Activated naive CD8-positive, alpha-beta T cell (primary cell): ENCODE measurements around the gene ARHGAP12.
"Not testable (repeated sequence)": the region's sequence is repeated elsewhere in the genome, so short reads cannot be mapped to it uniquely, and the experiment has no call there.

Source experiments
- H3K27ac Mint-ChIP-seq: one replicate; pipeline ENCODE4 v1.8.0; 2021; ENCODE audit warnings: mixed read lengths
- H3K27me3 Mint-ChIP-seq: one replicate; pipeline ENCODE4 v1.8.0; 2021; ENCODE audit warnings: mixed read lengths
- H3K36me3 Mint-ChIP-seq: one replicate; pipeline ENCODE4 v1.8.0; 2021; ENCODE audit warnings: mixed read lengths
- H3K4me1 Mint-ChIP-seq: one replicate; pipeline ENCODE4 v1.8.0; 2021; ENCODE audit warnings: low read depth, mixed read lengths
- H3K4me3 Mint-ChIP-seq: one replicate; pipeline ENCODE4 v1.8.0; 2021; ENCODE audit warnings: mild to moderate bottlenecking, mixed read lengths
- H3K9me3 Mint-ChIP-seq: one replicate; pipeline ENCODE4 v1.8.0; 2021; ENCODE audit warnings: low read depth, mixed read lengths

The ARHGAP12 gene

GRCh38 chr10:31918671-31919409 lies 9.8 kb downstream of the ARHGAP12 start:
- Mint-ChIP-seq H3K36me3 (peaks cover 4% of the 10 kb centered on the region), H3K4me1 (peaks cover 56% of the 10 kb centered on the region), H3K27me3 (no peaks in the 10 kb centered on the region), H3K4me3 (no peak overlapping the region), H3K9me3 (no peaks in the 10 kb centered on the region), H3K27ac (no peak overlapping the region)

GRCh38 chr10:31914370-31914769 lies 14.3 kb downstream of the ARHGAP12 start:
- no peak overlapping the region for H3K27ac Mint-ChIP-seq
- no peaks in the 10 kb centered on the region for H3K27me3 Mint-ChIP-seq
- H3K9me3 Mint-ChIP-seq, result no peaks in the 10 kb centered on the region
- H3K4me3 Mint-ChIP-seq, result no peak overlapping the region
- H3K36me3 Mint-ChIP-seq, result peaks cover 4% of the 10 kb centered on the region
- H3K4me1 Mint-ChIP-seq, result peaks cover 57% of the 10 kb centered on the region

- Mint-ChIP-seq H3K27ac (no peak overlapping the region), H3K4me3 (no peak overlapping the region), H3K27me3 (no peaks in the 10 kb centered on the region), H3K4me1 (peaks cover 52% of the 10 kb centered on the region), H3K36me3 (peaks cover 11% of the 10 kb centered on the region), H3K9me3 (no peaks in the 10 kb centered on the region)
Measured at GRCh38 chr10:31912898-31913850, 15.5 kb downstream of the ARHGAP12 start.

GRCh38 chr10:31912289-31912688 lies 16.3 kb downstream of the ARHGAP12 start:
- H3K36me3 Mint-ChIP-seq, result peaks cover 10% of the 10 kb centered on the region
- no peak overlapping the region for H3K27ac Mint-ChIP-seq
- no peaks in the 10 kb centered on the region for H3K9me3 Mint-ChIP-seq
- H3K27me3 Mint-ChIP-seq, result no peaks in the 10 kb centered on the region
- H3K4me3 Mint-ChIP-seq, result no peak overlapping the region
- H3K4me1 Mint-ChIP-seq, result peaks cover 46% of the 10 kb centered on the region

GRCh38 chr10:31910016-31910415 lies 18.6 kb downstream of the ARHGAP12 start:
- H3K9me3 Mint-ChIP-seq, result no peaks in the 10 kb centered on the region
- H3K36me3 Mint-ChIP-seq, result peaks cover 20% of the 10 kb centered on the region
- H3K27ac Mint-ChIP-seq, result no peak overlapping the region
- H3K4me1 Mint-ChIP-seq, result peaks cover 48% of the 10 kb centered on the region
- no peak overlapping the region for H3K4me3 Mint-ChIP-seq
- no peaks in the 10 kb centered on the region for H3K27me3 Mint-ChIP-seq

- H3K27ac Mint-ChIP-seq, result no peak overlapping the region
- H3K27me3 Mint-ChIP-seq, result no peaks in the 10 kb centered on the region
- H3K4me3 Mint-ChIP-seq, result no peak overlapping the region
- H3K36me3 Mint-ChIP-seq, result peaks cover 20% of the 10 kb centered on the region
- no peaks in the 10 kb centered on the region for H3K9me3 Mint-ChIP-seq
- peaks cover 45% of the 10 kb centered on the region for H3K4me1 Mint-ChIP-seq
Measured at GRCh38 chr10:31908157-31908556, 20.5 kb downstream of the ARHGAP12 start.

- H3K27ac Mint-ChIP-seq, result no peak overlapping the region
- peaks cover 29% of the 10 kb centered on the region for H3K36me3 Mint-ChIP-seq
- no peaks in the 10 kb centered on the region for H3K9me3 Mint-ChIP-seq
- no peak overlapping the region for H3K4me3 Mint-ChIP-seq
- H3K27me3 Mint-ChIP-seq, result no peaks in the 10 kb centered on the region
- peaks cover 32% of the 10 kb centered on the region for H3K4me1 Mint-ChIP-seq
Measured at GRCh38 chr10:31906039-31906438, 22.6 kb downstream of the ARHGAP12 start.

GRCh38 chr10:31905586-31905985 lies 23.0 kb downstream of the ARHGAP12 start:
- no peaks in the 10 kb centered on the region for H3K9me3 Mint-ChIP-seq
- H3K27me3 Mint-ChIP-seq, result no peaks in the 10 kb centered on the region
- H3K4me3 Mint-ChIP-seq, result no peak overlapping the region
- H3K27ac Mint-ChIP-seq, result no peak overlapping the region
- H3K36me3 Mint-ChIP-seq, result peaks cover 30% of the 10 kb centered on the region
- peaks cover 30% of the 10 kb centered on the region for H3K4me1 Mint-ChIP-seq

- H3K27me3 Mint-ChIP-seq, result no peaks in the 10 kb centered on the region
- H3K4me1 Mint-ChIP-seq, result peaks cover 45% of the 10 kb centered on the region
- no peaks in the 10 kb centered on the region for H3K9me3 Mint-ChIP-seq
- H3K27ac Mint-ChIP-seq, result no peak overlapping the region
- no peak overlapping the region for H3K4me3 Mint-ChIP-seq
- H3K36me3 Mint-ChIP-seq, result peaks cover 30% of the 10 kb centered on the region
Measured at GRCh38 chr10:31902625-31903024, 26.0 kb downstream of the ARHGAP12 start.

GRCh38 chr10:31897506-31897905 lies 31.1 kb downstream of the ARHGAP12 start:
- Mint-ChIP-seq H3K4me3 (no peak overlapping the region), H3K4me1 (peaks cover 36% of the 10 kb centered on the region), H3K27ac (no peak overlapping the region), H3K9me3 (no peaks in the 10 kb centered on the region), H3K36me3 (peaks cover 22% of the 10 kb centered on the region), H3K27me3 (no peaks in the 10 kb centered on the region)

- Mint-ChIP-seq H3K27me3 (no peaks in the 10 kb centered on the region), H3K27ac (no peak overlapping the region), H3K36me3 (peaks cover 21% of the 10 kb centered on the region), H3K4me1 (peaks cover 37% of the 10 kb centered on the region), H3K4me3 (no peak overlapping the region), H3K9me3 (no peaks in the 10 kb centered on the region)
Measured at GRCh38 chr10:31896968-31897384, 31.7 kb downstream of the ARHGAP12 start.

- H3K27me3 Mint-ChIP-seq, H3K27ac Mint-ChIP-seq, H3K4me3 Mint-ChIP-seq, H3K9me3 Mint-ChIP-seq: not testable (repeated sequence)
- peaks cover 43% of the 10 kb centered on the region for H3K4me1 Mint-ChIP-seq
- H3K36me3 Mint-ChIP-seq, result peaks cover 21% of the 10 kb centered on the region
Measured at GRCh38 chr10:31895722-31896121, 32.9 kb downstream of the ARHGAP12 start.

- Mint-ChIP-seq H3K36me3 (peaks cover 19% of the 10 kb centered on the region), H3K27ac (no peak overlapping the region)
Measured at GRCh38 chr10:31888442-31888841, 40.2 kb downstream of the ARHGAP12 start.

GRCh38 chr10:31887850-31888249 lies 40.8 kb downstream of the ARHGAP12 start:
- H3K4me3 Mint-ChIP-seq, result no peak overlapping the region
- H3K4me1 Mint-ChIP-seq, result peaks cover 48% of the 10 kb centered on the region
- no peak overlapping the region for H3K27ac Mint-ChIP-seq
- no peaks in the 10 kb centered on the region for H3K27me3 Mint-ChIP-seq
- H3K36me3 Mint-ChIP-seq, result peaks cover 16% of the 10 kb centered on the region
- no peaks in the 10 kb centered on the region for H3K9me3 Mint-ChIP-seq

More at GRCh38 chr10:31888442-31888841, 40.2 kb downstream of the ARHGAP12 start:
- Mint-ChIP-seq H3K27me3 (no peaks in the 10 kb centered on the region), H3K9me3 (no peaks in the 10 kb centered on the region), H3K4me1 (peaks cover 50% of the 10 kb centered on the region), H3K4me3 (no peak overlapping the region)

- Mint-ChIP-seq H3K9me3 (no peaks in the 10 kb centered on the region), H3K27me3 (no peaks in the 10 kb centered on the region), H3K27ac (no peak overlapping the region), H3K36me3 (peaks cover 12% of the 10 kb centered on the region), H3K4me3 (no peak overlapping the region), H3K4me1 (peaks cover 44% of the 10 kb centered on the region)
Measured at GRCh38 chr10:31886885-31887284, 41.7 kb downstream of the ARHGAP12 start.
